WERI-Rb-1 (cell line): Measurements from ENCODE around the gene TRMT112.
A peak's percentile ranks its signal among the peaks of the same experiment; 100 is the strongest.
"Not testable (repeated sequence)": the region's sequence is repeated elsewhere in the genome, so short reads cannot be mapped to it uniquely, and the experiment has no call there.

ENCODE experiments used
- DNase-seq: peaks from one replicate; pipeline ENCODE4 v3.0.0-alpha.2; 2020
- H3K27ac ChIP-seq: fragments of 250-450 bp; sonication (Bioruptor Pico); 2 replicates; pipeline ENCODE4 v1.5.1; 2020; ENCODE audit warnings: mild to moderate bottlenecking, moderate library complexity
- H3K27me3 ChIP-seq: fragments of 250-450 bp; sonication (Bioruptor Pico); 2 replicates; pipeline ENCODE4 v1.5.1; 2021; ENCODE audit warnings: mild to moderate bottlenecking, low read depth, moderate library complexity; ENCODE audit not compliant: insufficient read depth, severe bottlenecking
- H3K36me3 ChIP-seq: fragments of 250-450 bp; sonication (Bioruptor Pico); 2 replicates; pipeline ENCODE4 v1.5.1; 2020; ENCODE audit warnings: mild to moderate bottlenecking, moderate library complexity
- H3K4me3 ChIP-seq: 2 replicates; pipeline ENCODE4 v1.5.1; 2011; ENCODE audit warnings: low read depth, mild to moderate bottlenecking, control low read depth, low read length
- H3K9me3 ChIP-seq: fragments of 250-450 bp; sonication (Bioruptor Pico); 2 replicates; pipeline ENCODE4 v1.5.1; 2021; ENCODE audit warnings: mild to moderate bottlenecking, moderate library complexity; ENCODE audit not compliant: severe bottlenecking
- CTCF ChIP-seq: IDR thresholded peaks from 2 replicates; pipeline ENCODE4 v1.5.1; 2011; ENCODE audit warnings: low read depth, mild to moderate bottlenecking, control low read depth, inconsistent platforms, low read length

The TRMT112 gene

GRCh38 chr11:64317961-64318765, 804 bp upstream of the TRMT112 start, which contains the start of gene PRDX5:
TSS of gene PRDX5 (plus strand) at chr11:64318121. CDS start at chr11:64318216, 95 bp downstream.
- Histone ChIP-seq H3K9me3 (no peaks in the 10 kb centered on the region), H3K27ac (peak within 1 kb of the TSS; percentile 94), H3K4me3 (peak within 1 kb of the TSS; percentile 85), H3K36me3 (peaks cover 14% of the 10 kb centered on the region), H3K27me3 (no peaks in the 10 kb centered on the region)
- DNase-seq = peak; percentile 96
- TF ChIP-seq CTCF = peak; percentile 72

GRCh38 chr11:64316672-64317324, 561 bp downstream of the TRMT112 start:
- H3K27me3 ChIP-seq = no peaks in the 10 kb centered on the region
- peak overlapping the region; percentile 94 for H3K27ac ChIP-seq
- DNase-seq = peak; percentile 63
- no peaks in the 10 kb centered on the region for H3K9me3 ChIP-seq
- peak; percentile 61 for TF ChIP-seq CTCF
- peaks cover 14% of the 10 kb centered on the region for H3K36me3 ChIP-seq
- peak overlapping the region; percentile 85 for H3K4me3 ChIP-seq

GRCh38 chr11:64315667-64316526, 1.5 kb downstream of the TRMT112 start:
- not testable (repeated sequence) for H3K4me3 ChIP-seq, H3K27ac ChIP-seq, DNase-seq, H3K27me3 ChIP-seq, H3K9me3 ChIP-seq
- H3K36me3 ChIP-seq = peaks cover 14% of the 10 kb centered on the region

GRCh38 chr11:64314805-64315561, 2.4 kb downstream of the TRMT112 start:
- no peak overlapping the region for H3K4me3 ChIP-seq
- no peak overlapping the region for H3K27ac ChIP-seq
- H3K27me3 ChIP-seq = no peaks in the 10 kb centered on the region
- H3K9me3 ChIP-seq = no peaks in the 10 kb centered on the region
- DNase-seq = no peak
- H3K36me3 ChIP-seq = peaks cover 14% of the 10 kb centered on the region
- no peak for TF ChIP-seq CTCF

- Histone ChIP-seq H3K27me3 (no peaks in the 10 kb centered on the region), H3K4me3 (no peak overlapping the region), H3K36me3 (peaks cover 14% of the 10 kb centered on the region), H3K27ac (no peak overlapping the region), H3K9me3 (no peaks in the 10 kb centered on the region)
- TF ChIP-seq CTCF = peak; percentile 71
- DNase-seq = no peak
Observed at GRCh38 chr11:64314146-64314804, 3.1 kb downstream of the TRMT112 start.
